Effector memory CD4-positive, alpha-beta T cell (primary cell): ENCODE data around the gene HOGA1.
"Not testable (repeated sequence)": the region's sequence is repeated elsewhere in the genome, so short reads cannot be mapped to it uniquely, and the experiment has no call there.

ENCODE experiments used
- DNase-seq, 3 donors: peaks; one replicate each; pipeline ENCODE4 v3.0.0-alpha.2; 2020
- H3K27ac ChIP-seq: 2 replicates; pipeline ENCODE4 v1.7.0; 2013; ENCODE audit warnings: mild to moderate bottlenecking, low read length, moderate library complexity; ENCODE audit not compliant: insufficient read depth, poor library complexity, severe bottlenecking
- H3K27me3 ChIP-seq: replicated peaks from 2 replicates; pipeline ENCODE4 v1.7.0; 2013; ENCODE audit warnings: mild to moderate bottlenecking, low read length; ENCODE audit not compliant: insufficient read depth, control insufficient read depth, poor library complexity, severe bottlenecking
- H3K36me3 ChIP-seq: 2 replicates; pipeline ENCODE4 v1.7.0; 2013; ENCODE audit warnings: mild to moderate bottlenecking, low read length, moderate library complexity; ENCODE audit not compliant: control insufficient read depth, insufficient read depth
- H3K4me1 ChIP-seq: 2 replicates; pipeline ENCODE4 v1.7.0; 2013; ENCODE audit warnings: low read length, mild to moderate bottlenecking; ENCODE audit not compliant: control insufficient read depth, insufficient read depth, poor library complexity, severe bottlenecking
- H3K4me3 ChIP-seq: 2 replicates; pipeline ENCODE4 v1.7.0; 2013; ENCODE audit warnings: low read length, low read depth, mild to moderate bottlenecking; ENCODE audit not compliant: insufficient read depth, poor library complexity, severe bottlenecking
- H3K9me3 ChIP-seq: 2 replicates; pipeline ENCODE4 v1.7.0; 2013; ENCODE audit warnings: mild to moderate bottlenecking, low read length, moderate library complexity; ENCODE audit not compliant: control insufficient read depth

Gene HOGA1

DNA sequence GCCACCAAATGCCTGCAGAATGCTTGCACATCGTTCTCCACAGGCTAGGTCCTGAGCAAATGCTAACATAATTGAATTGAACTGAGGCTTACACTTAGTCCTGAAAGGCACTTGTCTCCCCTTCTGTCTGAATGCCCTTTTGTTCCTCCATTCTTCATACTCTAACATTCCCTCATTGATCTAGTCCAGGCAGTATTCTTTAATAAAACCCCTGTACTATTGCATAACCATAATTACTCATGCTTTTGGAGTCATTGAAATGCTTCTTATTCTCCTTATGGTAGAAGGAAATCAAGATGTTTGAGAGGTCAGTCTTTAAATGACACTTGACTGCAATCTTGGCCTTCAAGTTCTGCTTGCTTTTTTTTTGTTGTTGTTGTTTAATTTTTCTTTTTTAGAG, 63.4 kb downstream of the HOGA1 start:
- peaks cover 6% of the 10 kb centered on the region for H3K4me1 ChIP-seq
- no peaks in the 10 kb centered on the region for H3K27me3 ChIP-seq
- no peak overlapping the region for H3K27ac ChIP-seq
- no peak for DNase-seq
- no peak overlapping the region for H3K4me3 ChIP-seq
- H3K9me3 ChIP-seq = no peaks in the 10 kb centered on the region
- peaks cover 3% of the 10 kb centered on the region for H3K36me3 ChIP-seq

DNA sequence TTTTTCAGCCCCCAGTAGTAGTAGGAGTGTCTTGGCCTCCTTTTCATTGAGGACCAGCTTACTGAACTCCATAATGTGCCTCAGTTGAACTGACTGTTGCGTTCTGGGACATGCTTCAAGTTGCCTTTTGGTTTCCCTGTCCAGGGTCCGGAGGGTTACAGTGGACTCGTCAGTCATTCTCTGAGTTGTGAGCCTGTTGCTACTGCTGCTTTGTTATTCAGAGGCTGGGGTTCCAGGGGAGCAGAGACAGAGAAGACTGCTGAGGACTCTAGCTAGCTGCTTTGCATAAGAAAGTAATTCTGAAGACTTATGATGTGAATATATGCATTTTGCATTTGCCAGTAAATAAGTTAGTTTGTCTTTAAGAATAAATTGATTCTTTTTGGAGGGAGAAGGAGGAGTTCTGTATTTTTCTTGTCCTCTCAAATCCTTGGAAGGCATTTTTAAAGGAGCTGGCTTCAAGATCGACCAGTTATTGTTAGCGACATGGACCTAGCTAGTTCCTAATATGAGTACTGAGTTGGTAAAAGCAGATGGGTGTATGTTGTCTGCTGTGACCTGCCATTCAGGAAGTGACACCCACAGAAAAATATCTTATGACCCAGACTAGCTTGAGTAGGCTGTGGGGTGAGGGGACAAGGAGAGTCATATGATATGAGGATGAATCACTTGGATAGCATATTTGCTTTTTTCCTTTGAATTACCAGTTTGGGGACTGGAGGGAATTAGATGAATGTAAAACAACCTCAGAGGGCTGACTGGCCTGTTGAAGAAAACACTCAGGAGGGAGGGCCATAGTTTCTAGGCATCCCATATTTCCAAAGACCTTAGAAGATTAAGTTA, 64.6 kb downstream of the HOGA1 start:
- no peaks in the 10 kb centered on the region for H3K27me3 ChIP-seq
- H3K4me1 ChIP-seq = peaks cover 6% of the 10 kb centered on the region
- H3K9me3 ChIP-seq = no peaks in the 10 kb centered on the region
- no peak overlapping the region for H3K27ac ChIP-seq
- no peak overlapping the region for H3K4me3 ChIP-seq
- H3K36me3 ChIP-seq = peaks cover 3% of the 10 kb centered on the region
- DNase-seq = peak; percentile 2 to 10 (median 7)

GRCh38 chr10:97649405-97649750, 65.2 kb downstream of the HOGA1 start:
- not testable (repeated sequence) for H3K27me3 ChIP-seq, H3K27ac ChIP-seq, H3K9me3 ChIP-seq, H3K4me3 ChIP-seq, DNase-seq, H3K4me1 ChIP-seq, H3K36me3 ChIP-seq

DNA sequence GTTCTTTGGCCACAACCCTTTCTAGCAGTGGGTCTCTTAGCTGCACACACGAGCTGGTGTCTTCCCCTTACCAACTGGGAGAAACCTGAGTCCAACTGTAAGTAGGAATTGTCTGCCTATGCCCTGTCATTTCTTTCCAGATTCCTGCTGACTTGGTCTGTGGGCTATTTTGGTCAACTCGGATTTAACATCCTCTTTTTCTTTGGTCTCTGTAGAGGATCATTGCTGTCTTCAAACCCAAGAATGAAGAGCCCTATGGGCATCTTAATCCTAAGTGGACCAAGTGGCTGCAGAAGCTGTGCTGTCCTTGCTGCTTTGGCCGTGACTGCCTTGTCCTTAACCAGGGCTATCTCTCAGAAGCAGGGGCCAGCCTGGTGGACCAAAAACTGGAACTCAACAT, 66.5 kb downstream of the HOGA1 start:
- Histone ChIP-seq H3K27ac (no peak overlapping the region), H3K4me3 (no peak overlapping the region), H3K9me3 (no peaks in the 10 kb centered on the region), H3K4me1 (peaks cover 6% of the 10 kb centered on the region), H3K27me3 (no peaks in the 10 kb centered on the region), H3K36me3 (peaks cover 8% of the 10 kb centered on the region)
- no peak for DNase-seq

GRCh38 chr10:97651773-97652172, 67.6 kb downstream of the HOGA1 start:
- H3K9me3 ChIP-seq = no peaks in the 10 kb centered on the region
- DNase-seq = no peak
- H3K4me1 ChIP-seq = peaks cover 6% of the 10 kb centered on the region
- H3K27ac ChIP-seq = no peak overlapping the region
- no peaks in the 10 kb centered on the region for H3K27me3 ChIP-seq
- no peak overlapping the region for H3K4me3 ChIP-seq
- H3K36me3 ChIP-seq = peaks cover 16% of the 10 kb centered on the region

- peaks cover 14% of the 10 kb centered on the region for H3K36me3 ChIP-seq
Measured at GRCh38 chr10:97656777-97657176, 72.6 kb downstream of the HOGA1 start.

GRCh38 chr10:97659589-97659988, 75.4 kb downstream of the HOGA1 start:
- Histone ChIP-seq H3K36me3 (peaks cover 18% of the 10 kb centered on the region), H3K4me1 (no peaks in the 10 kb centered on the region), H3K4me3 (no peak overlapping the region), H3K9me3 (no peaks in the 10 kb centered on the region), H3K27me3 (no peaks in the 10 kb centered on the region), H3K27ac (no peak overlapping the region)
- no peak for DNase-seq

More at GRCh38 chr10:97656777-97657176, 72.6 kb downstream of the HOGA1 start:
- Histone ChIP-seq H3K4me3 (no peak overlapping the region), H3K4me1 (no peaks in the 10 kb centered on the region), H3K27ac (no peak overlapping the region), H3K9me3 (no peaks in the 10 kb centered on the region), H3K27me3 (no peaks in the 10 kb centered on the region)
- DNase-seq = no peak
